ENCODE measurements around the gene SCN4B. TPM values are rescaled to one million over a fixed set of nuclear protein-coding genes. Genes with fewer than 3 reads are reported as not detected.

Gene SCN4B
- total and polyA plus RNA-seq, 10 of the 15 experiments (the other 5 are each of a cell fraction or from before 2014, with no cell fraction given) = 0.01 to 0.49 (median 0.04) TPM; not detected in 5

- Histone ChIP-seq H3K4me2 (ENCODE audit: control insufficient read depth, insufficient read depth) (no peak overlapping the region), H3K9me3 (replicated peaks; ENCODE audit: control insufficient read depth, insufficient read depth, low read length) (peaks cover 4% of the 10 kb centered on the region; the same call in 1 of the 3 replicates), H4K20me1 (ENCODE audit: control insufficient read depth, insufficient read depth) (no peaks in the 10 kb centered on the region), H3K27ac (ENCODE audit: control insufficient read depth, insufficient read depth) (no peak overlapping the region), H3K4me3 (no peak overlapping the region), H3K36me3 (ENCODE audit: control insufficient read depth in 2 of 2, insufficient read depth in 2 of 2, low read length in 1 of 2) (no peaks in the 10 kb centered on the region), H2AFZ (ENCODE audit: control insufficient read depth, low read depth, low read length) (no peak overlapping the region), H3K27me3 (replicated peaks in 1 of 2; ENCODE audit: control insufficient read depth in 2 of 2, insufficient read depth in 2 of 2, low read length in 1 of 2) (no peaks in the 10 kb centered on the region), H3K9ac (ENCODE audit: control insufficient read depth, insufficient read depth, low read length) (no peak overlapping the region), H3K79me2 (ENCODE audit: control insufficient read depth, insufficient read depth, low read length) (no peaks in the 10 kb centered on the region), H3K4me1 (ENCODE audit: control insufficient read depth, insufficient read depth, low read length) (no peaks in the 10 kb centered on the region; the same call in 1 of the 2 replicates)
- DNase-seq (ENCODE audit: low read depth, low spot score) (no peak), FAIRE-seq (no peak), ATAC-seq (no peak)
- intact Hi-C loops (cut with micrococcal nuclease; ENCODE audit: unreplicated experiment) (no loop called here), in situ Hi-C loops (cut with MboI) (no loop called here)
- SMC1A ChIA-PET (ENCODE audit: uncharacterized antibody, unreplicated experiment) = interaction anchor here (0.5 to 0.6 kb wide), 2 partner anchors 19 to 185 kb away, joined by 3 to 4 read pairs; no protein-coding TSS in a partner anchor
- no peak for TF ChIP-seq SREBF1 (IDR thresholded peaks at IDR 0.05; ENCODE audit: low read length)
- TF ChIP-seq, protein P1, sequence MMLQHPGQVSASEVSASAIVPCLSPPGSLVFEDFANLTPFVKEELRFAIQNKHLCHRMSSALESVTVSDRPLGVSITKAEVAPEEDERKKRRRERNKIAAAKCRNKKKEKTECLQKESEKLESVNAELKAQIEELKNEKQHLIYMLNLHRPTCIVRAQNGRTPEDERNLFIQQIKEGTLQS (IDR thresholded peaks at IDR 0.05; ENCODE audit: borderline replicate concordance, extremely low read depth, low read depth, low read length) = no peak
- no peak for TF ChIP-seq HCFC1 (IDR thresholded peaks at IDR 0.05; ENCODE audit: low read length)
- no peak for TF ChIP-seq HDAC6 (IDR thresholded peaks at IDR 0.05; ENCODE audit: unreplicated experiment)
- TF ChIP-seq GATAD2B (conservative IDR thresholded peaks at IDR 0.05; ENCODE audit: low read depth) = no peak
- TF ChIP-seq CEBPZ (IDR thresholded peaks at IDR 0.05; ENCODE audit: low read depth, low read length) = no peak
- TF ChIP-seq NR2F1 (conservative IDR thresholded peaks at IDR 0.05) = 0 out of 2 replicates have a peak, but pooled peaks have one; percentile 27
- 10% methylated on average over 8 of the region's 8 CpGs for WGBS (ENCODE audit: insufficient coverage, insufficient replicate concordance, low lambda C conversion rate, missing lambda C conversion rate)
- RAD21 ChIA-PET (ENCODE audit: unreplicated experiment) = interaction anchor here (1.0 kb wide), 1 partner anchor 40 kb away, joined by 3 read pairs; no protein-coding TSS in a partner anchor
- POLR2A ChIA-PET = no interaction called here
- no TSS peak for BruUV-seq (replicated peaks)
- CTCF ChIA-PET = no interaction called here
Measured at GRCh38 chr11:118092907-118093571, 59.6 kb downstream of the SCN4B start.

Measured in GM12878 (cell line).